Measurements from ENCODE around the gene NOL12. TPM values are rescaled to one million over a fixed set of nuclear protein-coding genes. Genes with fewer than 3 reads are reported as not detected.

The NOL12 gene
- total RNA-seq, 1 donor from 2014 or later, result 23.7 TPM

- Histone ChIP-seq H3F3A (ENCODE audit: low read depth) (peaks cover 27% of the 10 kb centered on the region), H3K36me3 (no peaks in the 10 kb centered on the region), H3K9ac (no peak overlapping the region), H3K4me2 (no peak overlapping the region), H3K9me3 (ENCODE audit: low read depth) (no peaks in the 10 kb centered on the region), H3K4me3 (no peak overlapping the region), H3K27me3 (no peaks in the 10 kb centered on the region), H3K79me2 (ENCODE audit: low read depth) (peaks cover 17% of the 10 kb centered on the region), H3K4me1 (peaks cover 5% of the 10 kb centered on the region), H3K27ac (no peak overlapping the region), H4K20me1 (ENCODE audit: low read depth) (peaks cover 27% of the 10 kb centered on the region), H2AFZ (replicated peaks) (no peak overlapping the region)
- H3K27me3 Mint-ChIP-seq (ENCODE audit: insufficient read depth, low read depth), result no peaks in the 10 kb centered on the region
- peaks cover 10% of the 10 kb centered on the region for H3K4me1 Mint-ChIP-seq
- TF ChIP-seq, protein P1, sequence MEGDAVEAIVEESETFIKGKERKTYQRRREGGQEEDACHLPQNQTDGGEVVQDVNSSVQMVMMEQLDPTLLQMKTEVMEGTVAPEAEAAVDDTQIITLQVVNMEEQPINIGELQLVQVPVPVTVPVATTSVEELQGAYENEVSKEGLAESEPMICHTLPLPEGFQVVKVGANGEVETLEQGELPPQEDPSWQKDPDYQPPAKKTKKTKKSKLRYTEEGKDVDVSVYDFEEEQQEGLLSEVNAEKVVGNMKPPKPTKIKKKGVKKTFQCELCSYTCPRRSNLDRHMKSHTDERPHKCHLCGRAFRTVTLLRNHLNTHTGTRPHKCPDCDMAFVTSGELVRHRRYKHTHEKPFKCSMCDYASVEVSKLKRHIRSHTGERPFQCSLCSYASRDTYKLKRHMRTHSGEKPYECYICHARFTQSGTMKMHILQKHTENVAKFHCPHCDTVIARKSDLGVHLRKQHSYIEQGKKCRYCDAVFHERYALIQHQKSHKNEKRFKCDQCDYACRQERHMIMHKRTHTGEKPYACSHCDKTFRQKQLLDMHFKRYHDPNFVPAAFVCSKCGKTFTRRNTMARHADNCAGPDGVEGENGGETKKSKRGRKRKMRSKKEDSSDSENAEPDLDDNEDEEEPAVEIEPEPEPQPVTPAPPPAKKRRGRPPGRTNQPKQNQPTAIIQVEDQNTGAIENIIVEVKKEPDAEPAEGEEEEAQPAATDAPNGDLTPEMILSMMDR (IDR thresholded peaks at IDR 0.05), result no peak
- no peak for TF ChIP-seq EZH2 (IDR thresholded peaks at IDR 0.05)
- TF ChIP-seq EZH2phosphoT487 (IDR thresholded peaks at IDR 0.05), result no peak
- no peaks in the 10 kb centered on the region for H3K9me3 Mint-ChIP-seq
- no peak overlapping the region for H3K27ac Mint-ChIP-seq
- no peak for DNase-seq (ENCODE audit: low spot score)
- H3K36me3 Mint-ChIP-seq, result peaks cover 12% of the 10 kb centered on the region
- peak overlapping the region; percentile 43 for H3K4me3 Mint-ChIP-seq
Measured at GRCh38 chr22:37669586-37669985, 16.6 kb upstream of the NOL12 start.

DNA sequence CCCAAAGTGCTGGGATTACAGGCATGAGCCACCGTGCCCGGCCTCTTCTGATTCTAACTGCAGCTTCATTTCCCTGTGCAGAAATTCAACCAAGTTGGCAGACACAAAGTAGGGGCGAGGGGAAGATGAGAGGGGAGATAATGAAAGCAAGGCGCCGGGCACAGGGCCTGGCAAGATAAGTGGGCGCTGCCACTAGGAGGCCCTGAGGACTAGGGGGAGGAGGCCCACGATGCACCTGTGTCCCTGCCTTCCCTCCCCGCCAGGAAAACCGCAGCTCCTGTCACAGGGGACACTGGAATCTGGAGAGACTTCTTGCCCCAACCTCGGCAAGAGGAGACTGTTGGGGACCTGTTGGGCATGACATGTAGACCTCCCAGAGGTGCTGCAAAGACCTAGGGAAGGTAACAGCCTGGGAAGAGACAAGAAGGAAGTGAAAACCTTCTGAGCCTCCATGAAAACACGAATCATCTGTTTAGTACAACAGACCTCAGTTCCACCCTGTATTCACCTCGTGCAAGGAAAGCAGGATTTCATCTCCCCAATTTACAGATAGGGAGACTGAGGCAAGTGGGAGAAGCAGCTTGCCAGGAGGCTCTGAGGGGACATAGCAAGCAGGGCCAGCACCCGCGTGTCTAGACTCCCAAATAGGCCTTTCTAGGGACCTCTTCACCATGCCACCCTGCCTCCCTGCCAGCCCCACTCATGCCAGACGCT lies 13.8 kb upstream of the NOL12 start:
- H3K9ac ChIP-seq, result no peak overlapping the region
- peaks cover 5% of the 10 kb centered on the region for H3K4me1 ChIP-seq
- H3K79me2 ChIP-seq (ENCODE audit: low read depth), result no peaks in the 10 kb centered on the region
- H3K36me3 ChIP-seq, result no peaks in the 10 kb centered on the region
- Mint-ChIP-seq H3K4me3 (no peak overlapping the region), H3K27ac (no peak overlapping the region), H3K36me3 (peaks cover 2% of the 10 kb centered on the region), H3K9me3 (no peaks in the 10 kb centered on the region), H3K4me1 (peaks cover 19% of the 10 kb centered on the region), H3K27me3 (ENCODE audit: insufficient read depth, low read depth) (no peaks in the 10 kb centered on the region)
- no peak for TF ChIP-seq EZH2phosphoT487 (IDR thresholded peaks at IDR 0.05)
- H3F3A ChIP-seq (ENCODE audit: low read depth), result peaks cover 34% of the 10 kb centered on the region
- DNase-seq (ENCODE audit: low spot score), result no peak
- peaks cover 8% of the 10 kb centered on the region for H3K27me3 ChIP-seq
- H3K27ac ChIP-seq, result no peak overlapping the region
- no peak overlapping the region for H3K4me2 ChIP-seq
- peaks cover 5% of the 10 kb centered on the region for H4K20me1 ChIP-seq (ENCODE audit: low read depth)
- no peak overlapping the region for H2AFZ ChIP-seq (replicated peaks)
- H3K9me3 ChIP-seq (ENCODE audit: low read depth), result no peaks in the 10 kb centered on the region
- no peak overlapping the region for H3K4me3 ChIP-seq

- Mint-ChIP-seq H3K36me3 (peaks cover 2% of the 10 kb centered on the region), H3K9me3 (no peaks in the 10 kb centered on the region), H3K4me3 (no peak overlapping the region), H3K27me3 (ENCODE audit: insufficient read depth, low read depth) (no peaks in the 10 kb centered on the region), H3K27ac (no peak overlapping the region), H3K4me1 (peaks cover 20% of the 10 kb centered on the region)
- H3K36me3 ChIP-seq, result no peaks in the 10 kb centered on the region
- H3K4me3 ChIP-seq, result no peak overlapping the region
- H3K9me3 ChIP-seq (ENCODE audit: low read depth), result no peaks in the 10 kb centered on the region
- H3K27ac ChIP-seq, result no peak overlapping the region
- no peak for DNase-seq (ENCODE audit: low spot score)
- TF ChIP-seq EZH2phosphoT487 (IDR thresholded peaks at IDR 0.05) (no peak), EZH2 (IDR thresholded peaks at IDR 0.05) (no peak)
- TF ChIP-seq, protein P1 (IDR thresholded peaks at IDR 0.05), result no peak
- H3K4me1 ChIP-seq, result no peaks in the 10 kb centered on the region
- H3K9ac ChIP-seq, result no peak overlapping the region
- no peak overlapping the region for H2AFZ ChIP-seq (replicated peaks)
- no peaks in the 10 kb centered on the region for H3K79me2 ChIP-seq (ENCODE audit: low read depth)
- H3K4me2 ChIP-seq, result no peak overlapping the region
- H4K20me1 ChIP-seq (ENCODE audit: low read depth), result no peaks in the 10 kb centered on the region
- H3K27me3 ChIP-seq, result peaks cover 8% of the 10 kb centered on the region
- H3F3A ChIP-seq (ENCODE audit: low read depth), result peaks cover 34% of the 10 kb centered on the region
Measured at GRCh38 chr22:37672920-37673455, 13.2 kb upstream of the NOL12 start.

GRCh38 chr22:37674248-37674647 lies 11.9 kb upstream of the NOL12 start:
- peaks cover 8% of the 10 kb centered on the region for H3K27me3 ChIP-seq
- H3K4me2 ChIP-seq, result no peak overlapping the region
- H3K4me1 ChIP-seq, result no peaks in the 10 kb centered on the region
- Mint-ChIP-seq H3K27me3 (ENCODE audit: insufficient read depth, low read depth) (no peaks in the 10 kb centered on the region), H3K9me3 (no peaks in the 10 kb centered on the region), H3K27ac (no peak overlapping the region), H3K36me3 (peaks cover 2% of the 10 kb centered on the region), H3K4me3 (no peak overlapping the region), H3K4me1 (peaks cover 18% of the 10 kb centered on the region)
- H3K4me3 ChIP-seq, result no peak overlapping the region
- H4K20me1 ChIP-seq (ENCODE audit: low read depth), result no peaks in the 10 kb centered on the region
- no peaks in the 10 kb centered on the region for H3K79me2 ChIP-seq (ENCODE audit: low read depth)
- H2AFZ ChIP-seq (replicated peaks), result no peak overlapping the region
- no peaks in the 10 kb centered on the region for H3K9me3 ChIP-seq (ENCODE audit: low read depth)
- no peak overlapping the region for H3K9ac ChIP-seq
- H3K27ac ChIP-seq, result no peak overlapping the region
- TF ChIP-seq EZH2 (IDR thresholded peaks at IDR 0.05) (no peak), EZH2phosphoT487 (IDR thresholded peaks at IDR 0.05) (no peak)
- TF ChIP-seq, protein P1 (IDR thresholded peaks at IDR 0.05), result no peak
- H3F3A ChIP-seq (ENCODE audit: low read depth), result peaks cover 31% of the 10 kb centered on the region
- H3K36me3 ChIP-seq, result no peaks in the 10 kb centered on the region
- DNase-seq (ENCODE audit: low spot score), result no peak

Measured in neural progenitor cell (in vitro differentiated cells).